Karpas-422 (cell line): ENCODE results near the gene OMD. TPM values are rescaled to one million over a fixed set of nuclear protein-coding genes. Genes with fewer than 3 reads are reported as not detected.

Experiments used
- DNase-seq: peaks from one replicate; pipeline ENCODE4 v3.0.0-alpha.2; 2015
- H2AFZ ChIP-seq: fragments of 200-600 bp; sonication (generic); 2 replicates; pipeline ENCODE4 v1.6.1; 2014; ENCODE audit warnings: antibody characterized with exemption, low read length, mixed read lengths
- H3K27ac ChIP-seq: fragments of 200-600 bp; sonication (generic); 2 replicates; pipeline ENCODE4 v1.5.1; 2014; ENCODE audit warnings: mild to moderate bottlenecking, low read length, moderate library complexity
- H3K27me3 ChIP-seq: fragments of 200-600 bp; sonication (generic); 2 replicates; pipeline ENCODE4 v1.6.1; 2014; ENCODE audit warnings: low read length, mixed read lengths
- H3K36me3 ChIP-seq: fragments of 200-600 bp; sonication (generic); 2 replicates; pipeline ENCODE4 v1.6.1; 2014; ENCODE audit warnings: low read length, mixed read lengths; ENCODE audit not compliant: insufficient read depth
- H3K4me1 ChIP-seq: fragments of 200-600 bp; sonication (generic); 2 replicates; pipeline ENCODE4 v1.6.1; 2014; ENCODE audit warnings: mild to moderate bottlenecking, low read length, mixed read lengths
- H3K4me2 ChIP-seq: fragments of 200-600 bp; sonication (generic); 2 replicates; pipeline ENCODE4 v1.6.1; 2014; ENCODE audit warnings: low read length, low read depth, mild to moderate bottlenecking; ENCODE audit not compliant: poor library complexity, severe bottlenecking
- H3K4me3 ChIP-seq: fragments of 200-600 bp; sonication (generic); 2 replicates; pipeline ENCODE4 v1.5.1; 2014; ENCODE audit warnings: mild to moderate bottlenecking, antibody characterized with exemption, low read length, mixed read lengths
- H3K79me2 ChIP-seq: fragments of 200-600 bp; sonication (generic); 2 replicates; pipeline ENCODE4 v1.6.1; 2014; ENCODE audit warnings: mild to moderate bottlenecking, low read length, mixed read lengths
- H3K9ac ChIP-seq: fragments of 200-600 bp; sonication (generic); 2 replicates; pipeline ENCODE4 v1.6.0; 2014; ENCODE audit warnings: low read length
- H3K9me2 ChIP-seq: fragments of 200-600 bp; sonication (generic), shearing (Covaris generic); replicated peaks from 2 replicates; pipeline ENCODE4 v1.6.0; 2014; ENCODE audit warnings: mild to moderate bottlenecking, low read length, moderate library complexity; ENCODE audit not compliant: insufficient read depth
- H3K9me3 ChIP-seq: fragments of 300-700, 200-600 bp; sonication (generic); 2 replicates; pipeline ENCODE4 v1.6.1; 2014; ENCODE audit warnings: low read length, mixed read lengths
- H4K20me1 ChIP-seq: fragments of 200-600 bp; sonication (generic); 2 replicates; pipeline ENCODE4 v1.6.1; 2014; ENCODE audit warnings: mild to moderate bottlenecking, antibody characterized with exemption, low read length, low read depth; ENCODE audit not compliant: insufficient read depth
- total RNA-seq: library from RNA; depleted of rRNA; stranded (reverse); fragments of >200 nt; shearing (Covaris generic); gene quantifications from 2 replicates; pipeline ENCODE4 v1.2.3, GENCODE V29; 2014; ENCODE audit warnings: low replicate concordance; rRNA removed

The OMD gene, protein sequence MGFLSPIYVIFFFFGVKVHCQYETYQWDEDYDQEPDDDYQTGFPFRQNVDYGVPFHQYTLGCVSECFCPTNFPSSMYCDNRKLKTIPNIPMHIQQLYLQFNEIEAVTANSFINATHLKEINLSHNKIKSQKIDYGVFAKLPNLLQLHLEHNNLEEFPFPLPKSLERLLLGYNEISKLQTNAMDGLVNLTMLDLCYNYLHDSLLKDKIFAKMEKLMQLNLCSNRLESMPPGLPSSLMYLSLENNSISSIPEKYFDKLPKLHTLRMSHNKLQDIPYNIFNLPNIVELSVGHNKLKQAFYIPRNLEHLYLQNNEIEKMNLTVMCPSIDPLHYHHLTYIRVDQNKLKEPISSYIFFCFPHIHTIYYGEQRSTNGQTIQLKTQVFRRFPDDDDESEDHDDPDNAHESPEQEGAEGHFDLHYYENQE
- total RNA-seq, result not detected in 2 replicates

DNA sequence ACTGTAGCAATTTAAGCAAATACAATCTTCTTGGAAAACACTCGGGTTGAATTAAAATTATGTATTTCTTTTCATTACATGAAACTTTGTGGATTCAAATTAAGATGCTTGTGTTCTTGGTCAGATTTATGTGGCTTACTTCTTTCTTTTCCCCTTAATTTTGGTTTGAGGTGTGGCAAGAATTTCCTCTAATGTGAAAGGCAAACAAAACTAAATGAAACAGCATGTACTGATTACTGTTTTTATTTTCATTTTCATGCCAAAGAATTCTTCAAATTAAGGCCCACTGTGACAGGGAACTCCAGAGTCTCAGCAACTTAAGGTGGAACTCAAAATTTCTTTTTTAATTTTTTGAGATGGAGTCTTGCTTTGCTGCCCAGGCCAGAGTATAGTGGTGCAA lies at the start of gene OMD:
OMD (minus strand) TSS at position 132 of the 400 bp plus-strand sequence. CDS start 6,913 bp downstream, outside the sequence.
- DNase-seq, result no peak
- H3K9me3 ChIP-seq, result no peaks in the 10 kb centered on the region
- no peak within 1 kb of the TSS for H3K4me2 ChIP-seq
- H3K9ac ChIP-seq, result peak within 1 kb of the TSS; percentile 19; the same call in 1 of the 2 replicates
- no peaks in the 10 kb centered on the region for H3K36me3 ChIP-seq
- H2AFZ ChIP-seq, result no peak within 1 kb of the TSS
- H3K9me2 ChIP-seq, result no peaks in the 10 kb centered on the region
- no peaks in the 10 kb centered on the region for H4K20me1 ChIP-seq
- H3K4me1 ChIP-seq, result peaks cover 45% of the 10 kb centered on the region
- H3K27ac ChIP-seq, result peak within 1 kb of the TSS; percentile 67
- no peaks in the 10 kb centered on the region for H3K27me3 ChIP-seq
- H3K79me2 ChIP-seq, result peaks cover 23% of the 10 kb centered on the region
- H3K4me3 ChIP-seq, result no peak within 1 kb of the TSS

DNA sequence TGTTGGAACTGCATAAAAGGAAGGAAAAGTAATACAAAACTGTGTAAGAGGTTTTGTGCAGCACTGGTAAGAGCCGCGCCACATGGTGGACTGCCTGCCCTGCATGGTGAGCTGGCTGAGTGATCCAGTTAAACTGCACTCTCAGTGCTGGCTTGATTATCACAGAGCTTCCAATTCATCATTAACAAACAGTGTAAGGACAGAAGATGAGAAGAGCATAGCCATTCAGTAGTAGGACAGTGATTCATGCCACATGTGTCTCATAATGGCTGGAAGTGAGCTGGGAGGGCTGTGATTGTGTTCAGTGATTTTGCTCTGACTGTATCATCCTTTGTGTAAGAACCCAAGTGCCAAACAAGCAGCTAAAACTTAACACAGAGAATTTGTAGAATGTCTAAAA lies 43.9 kb upstream of the OMD start:
- H3K79me2 ChIP-seq, result peaks cover 4% of the 10 kb centered on the region; the same call in 1 of the 2 replicates
- no peaks in the 10 kb centered on the region for H3K9me2 ChIP-seq
- H3K4me1 ChIP-seq, result no peaks in the 10 kb centered on the region
- H3K27ac ChIP-seq, result no peak overlapping the region
- no peak overlapping the region for H3K9ac ChIP-seq
- no peak overlapping the region for H3K4me2 ChIP-seq
- H3K36me3 ChIP-seq, result no peaks in the 10 kb centered on the region
- H3K9me3 ChIP-seq, result no peaks in the 10 kb centered on the region
- H3K27me3 ChIP-seq, result no peaks in the 10 kb centered on the region
- no peak overlapping the region for H3K4me3 ChIP-seq
- no peak for DNase-seq
- H4K20me1 ChIP-seq, result no peaks in the 10 kb centered on the region
- H2AFZ ChIP-seq, result no peak overlapping the region

DNA sequence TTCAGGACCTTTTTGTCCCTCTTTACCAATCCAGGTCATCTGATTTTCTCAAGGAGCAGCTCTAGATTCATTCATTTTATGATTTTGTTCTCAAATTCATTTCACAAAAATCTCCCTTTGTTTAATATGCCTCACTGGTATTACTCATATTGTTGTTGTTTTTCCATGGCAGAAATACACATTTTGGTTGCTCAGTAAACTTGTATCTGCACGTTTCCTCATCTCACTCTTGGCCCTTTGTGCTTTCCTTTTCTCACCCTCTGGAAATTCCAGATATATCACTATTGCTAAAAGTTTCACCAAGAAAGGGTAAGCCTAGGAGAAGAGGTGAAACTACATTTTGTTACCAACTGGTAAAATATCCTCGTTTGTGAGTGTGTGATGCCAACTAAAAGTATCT lies 43.2 kb upstream of the OMD start:
- DNase-seq, result no peak

DNA sequence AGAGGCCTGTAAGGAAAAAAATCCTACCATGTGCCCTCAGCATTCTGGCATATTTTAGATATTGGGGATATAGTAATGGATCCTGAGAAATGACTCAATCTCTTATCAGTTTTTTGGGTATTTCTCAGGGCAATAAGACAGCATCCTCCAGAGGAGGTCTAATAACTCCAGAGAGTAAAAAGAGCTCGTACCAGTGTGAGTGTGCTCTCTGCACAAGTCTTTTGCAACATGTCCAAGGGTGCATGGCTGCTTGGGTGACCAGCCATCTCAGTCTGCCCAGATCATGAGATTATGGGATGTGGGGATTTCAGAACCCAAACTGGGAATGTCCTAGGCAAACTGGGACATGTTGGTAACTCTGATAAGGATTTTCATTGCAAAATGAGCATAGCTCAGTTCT lies 42.8 kb upstream of the OMD start:
- no peak for DNase-seq
- H3K9me3 ChIP-seq, result no peaks in the 10 kb centered on the region
- no peaks in the 10 kb centered on the region for H3K9me2 ChIP-seq

More for the DNA sequence above, 43.2 kb upstream of the OMD start:
- peaks cover 4% of the 10 kb centered on the region; the same call in 1 of the 2 replicates for H3K79me2 ChIP-seq
- no peak overlapping the region for H3K4me2 ChIP-seq
- H3K4me3 ChIP-seq, result no peak overlapping the region
- no peaks in the 10 kb centered on the region for H4K20me1 ChIP-seq
- no peaks in the 10 kb centered on the region for H3K9me3 ChIP-seq
- H3K9ac ChIP-seq, result no peak overlapping the region
- no peaks in the 10 kb centered on the region for H3K36me3 ChIP-seq
- H2AFZ ChIP-seq, result no peak overlapping the region
- no peaks in the 10 kb centered on the region for H3K27me3 ChIP-seq
- no peaks in the 10 kb centered on the region for H3K9me2 ChIP-seq
- no peaks in the 10 kb centered on the region for H3K4me1 ChIP-seq
- no peak overlapping the region for H3K27ac ChIP-seq

DNA sequence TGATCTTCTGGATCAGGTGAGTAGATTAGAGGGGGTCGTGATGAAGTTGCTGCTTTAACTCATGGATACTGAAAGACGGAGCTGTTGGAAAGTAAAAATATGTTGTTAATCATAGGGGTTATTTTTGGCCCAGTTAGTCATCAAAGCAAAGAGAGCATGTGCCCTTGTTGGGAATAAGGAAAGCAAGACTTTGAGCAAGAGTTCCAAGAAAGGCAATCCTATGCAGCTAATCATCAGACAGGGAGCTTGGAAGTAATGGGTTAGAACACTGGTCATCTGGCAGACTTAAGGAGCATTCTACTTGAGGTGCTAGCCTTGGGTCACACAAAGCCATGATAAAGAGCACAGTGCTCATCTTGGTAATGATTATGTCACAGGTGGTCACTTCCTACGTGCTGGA lies 39.7 kb upstream of the OMD start:
- Histone ChIP-seq H3K79me2 (peaks cover 4% of the 10 kb centered on the region; the same call in 1 of the 2 replicates), H4K20me1 (no peaks in the 10 kb centered on the region), H3K9me2 (no peaks in the 10 kb centered on the region), H3K9ac (no peak overlapping the region), H3K27me3 (no peaks in the 10 kb centered on the region), H3K9me3 (no peaks in the 10 kb centered on the region), H3K4me2 (no peak overlapping the region), H3K36me3 (no peaks in the 10 kb centered on the region), H3K4me3 (no peak overlapping the region), H3K27ac (no peak overlapping the region), H3K4me1 (no peaks in the 10 kb centered on the region), H2AFZ (no peak overlapping the region)
- no peak for DNase-seq

More for the DNA sequence above, 42.8 kb upstream of the OMD start:
- Histone ChIP-seq H2AFZ (no peak overlapping the region), H3K4me1 (no peaks in the 10 kb centered on the region), H3K36me3 (no peaks in the 10 kb centered on the region), H3K4me3 (no peak overlapping the region), H3K9ac (no peak overlapping the region), H3K27me3 (no peaks in the 10 kb centered on the region), H3K79me2 (peaks cover 4% of the 10 kb centered on the region; the same call in 1 of the 2 replicates), H3K27ac (no peak overlapping the region), H3K4me2 (no peak overlapping the region), H4K20me1 (no peaks in the 10 kb centered on the region)

DNA sequence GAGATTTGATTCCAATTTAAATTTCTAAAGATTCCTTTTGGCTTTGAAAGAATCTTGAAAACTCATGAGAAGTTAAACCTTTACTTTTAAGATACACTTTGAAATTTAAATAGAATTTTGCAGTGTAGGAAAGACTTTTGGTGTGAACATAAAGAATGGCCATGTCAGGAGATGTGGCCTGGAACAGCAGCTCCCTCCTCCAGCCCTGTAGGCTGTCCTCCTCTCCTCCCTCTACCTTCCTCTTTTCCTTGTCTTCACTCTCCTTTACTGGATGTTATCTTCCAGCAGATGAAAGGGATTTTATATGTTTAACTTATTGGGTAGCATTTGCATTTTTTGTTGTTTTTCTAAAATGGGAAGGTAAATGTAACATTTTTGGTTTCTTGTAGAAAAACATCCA lies 39.1 kb upstream of the OMD start:
- no peaks in the 10 kb centered on the region for H4K20me1 ChIP-seq
- no peaks in the 10 kb centered on the region for H3K9me3 ChIP-seq
- H3K4me1 ChIP-seq, result no peaks in the 10 kb centered on the region
- H3K27me3 ChIP-seq, result no peaks in the 10 kb centered on the region
- H3K79me2 ChIP-seq, result peaks cover 4% of the 10 kb centered on the region; the same call in 1 of the 2 replicates
- DNase-seq, result no peak
- no peak overlapping the region for H2AFZ ChIP-seq
- H3K27ac ChIP-seq, result no peak overlapping the region
- no peak overlapping the region for H3K4me3 ChIP-seq
- no peaks in the 10 kb centered on the region for H3K9me2 ChIP-seq
- no peak overlapping the region for H3K9ac ChIP-seq
- H3K4me2 ChIP-seq, result no peak overlapping the region
- no peaks in the 10 kb centered on the region for H3K36me3 ChIP-seq

DNA sequence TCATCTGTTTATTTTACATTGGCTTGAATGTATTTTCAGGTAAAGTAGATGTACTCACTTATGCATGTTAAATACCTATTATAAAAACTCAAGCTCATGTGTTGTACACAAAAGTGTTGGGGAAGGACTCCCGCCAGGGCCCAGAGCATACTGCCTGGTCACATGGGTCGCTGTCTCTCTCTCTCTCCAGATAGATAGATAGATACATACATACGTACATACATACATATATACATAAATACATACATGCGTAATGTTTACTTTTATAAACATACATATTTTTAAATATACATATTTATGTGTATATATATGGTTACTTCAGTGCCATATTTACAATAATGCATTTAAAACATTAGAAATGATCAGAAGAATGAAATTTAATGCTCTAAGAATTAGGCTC lies 33.3 kb upstream of the OMD start:
- Histone ChIP-seq H3K9me3 (no peaks in the 10 kb centered on the region), H3K79me2 (no peaks in the 10 kb centered on the region; the same call in 1 of the 2 replicates), H3K4me3 (no peak overlapping the region), H3K27ac (no peak overlapping the region), H3K9ac (no peak overlapping the region), H3K4me1 (no peaks in the 10 kb centered on the region), H3K9me2 (no peaks in the 10 kb centered on the region), H3K36me3 (no peaks in the 10 kb centered on the region), H2AFZ (no peak overlapping the region), H3K27me3 (no peaks in the 10 kb centered on the region), H3K4me2 (no peak overlapping the region), H4K20me1 (no peaks in the 10 kb centered on the region)
- DNase-seq, result no peak

DNA sequence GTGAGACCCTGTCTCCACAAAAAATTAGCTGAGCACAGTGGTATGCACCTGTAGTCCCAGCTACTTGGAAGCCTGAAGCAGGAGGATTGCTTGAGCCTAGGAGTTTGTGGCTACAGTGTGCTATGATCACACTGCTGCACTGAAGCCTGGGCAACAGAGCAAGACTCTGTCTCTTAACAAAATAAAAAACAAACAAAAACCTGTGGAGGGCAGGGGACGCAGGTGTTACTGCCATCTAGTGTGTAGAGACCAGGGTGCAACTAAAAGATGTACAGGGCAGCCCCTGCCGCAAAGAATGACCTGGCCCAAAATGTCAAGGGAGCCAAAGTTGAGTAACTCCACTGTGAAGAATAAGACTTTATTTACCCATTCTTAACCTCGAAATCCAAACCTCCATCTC lies 30.9 kb upstream of the OMD start:
- Histone ChIP-seq H3K27ac (no peak overlapping the region), H4K20me1 (no peaks in the 10 kb centered on the region), H2AFZ (no peak overlapping the region), H3K79me2 (no peaks in the 10 kb centered on the region; the same call in 1 of the 2 replicates), H3K36me3 (no peaks in the 10 kb centered on the region), H3K9me2 (no peaks in the 10 kb centered on the region), H3K27me3 (no peaks in the 10 kb centered on the region), H3K9me3 (no peaks in the 10 kb centered on the region), H3K4me1 (no peaks in the 10 kb centered on the region), H3K4me3 (no peak overlapping the region), H3K9ac (no peak overlapping the region), H3K4me2 (no peak overlapping the region)
- DNase-seq, result peak; percentile 69
